DND-41 (cell line): Measurements from ENCODE around the gene VSTM2A.

Source experiments
- ATAC-seq: fragments of 200-7000 bp; cut with Tn5 transposase; 3 replicates; pipeline ENCODE4 v1.9.1; 2021; ENCODE audit warnings: low read depth; ENCODE audit not compliant: insufficient read depth
- DNase-seq: peaks from one replicate; pipeline ENCODE4 v3.0.0-alpha.2; 2020
- H2AFZ ChIP-seq: 2 replicates; pipeline ENCODE4 v1.6.0; 2012; ENCODE audit warnings: low read depth, low read length
- H3K27ac ChIP-seq: 2 replicates; pipeline ENCODE4 v1.5.1; 2012; ENCODE audit warnings: low read length, inconsistent platforms
- H3K27me3 ChIP-seq: fragments of 200-600 bp; sonication (generic); 2 replicates; pipeline ENCODE4 v1.6.0; 2012; ENCODE audit warnings: low read length, mild to moderate bottlenecking, inconsistent platforms; ENCODE audit not compliant: insufficient read depth, poor library complexity
- H3K36me3 ChIP-seq: 2 replicates; pipeline ENCODE4 v1.5.1; 2012; ENCODE audit warnings: low read length, inconsistent platforms; ENCODE audit not compliant: insufficient read depth
- H3K4me1 ChIP-seq: 2 replicates; pipeline ENCODE4 v1.5.1; 2012; ENCODE audit warnings: mild to moderate bottlenecking, low read length; ENCODE audit not compliant: insufficient read depth
- H3K4me2 ChIP-seq: 2 replicates; pipeline ENCODE4 v1.6.0; 2012; ENCODE audit warnings: mild to moderate bottlenecking, moderate library complexity, low read length, inconsistent platforms; ENCODE audit not compliant: insufficient read depth
- H3K4me3 ChIP-seq, 2 experiments: fragments of 200-600 bp in 1 of 2; shearing (Covaris generic) in 1 of 2; 2 replicates each; pipeline ENCODE4 v1.5.1; 2012 to 2016; ENCODE audit warnings: inconsistent platforms in 2 of 2, low read length in 2 of 2, mild to moderate bottlenecking in 2 of 2, low read depth in 1 of 2, moderate library complexity in 1 of 2
- H3K79me2 ChIP-seq: 2 replicates; pipeline ENCODE4 v1.6.0; 2012; ENCODE audit warnings: low read length, inconsistent platforms; ENCODE audit not compliant: insufficient read depth
- H3K9ac ChIP-seq: 2 replicates; pipeline ENCODE4 v1.6.0; 2012; ENCODE audit warnings: low read depth, mild to moderate bottlenecking, inconsistent platforms, low read length, moderate library complexity
- H3K9me3 ChIP-seq: 2 replicates; pipeline ENCODE4 v1.5.1; 2012; ENCODE audit warnings: low read length, moderate library complexity, mild to moderate bottlenecking, inconsistent platforms; ENCODE audit not compliant: insufficient read depth, severe bottlenecking
- H4K20me1 ChIP-seq: 2 replicates; pipeline ENCODE4 v1.6.0; 2012; ENCODE audit warnings: low read length; ENCODE audit not compliant: insufficient read depth
- CTCF ChIP-seq: IDR thresholded peaks from 2 replicates; pipeline ENCODE4 v1.5.1; 2012; ENCODE audit warnings: borderline replicate concordance, low read length, moderate library complexity, mild to moderate bottlenecking; ENCODE audit not compliant: poor library complexity, severe bottlenecking; ENCODE audit errors: extremely low read depth
- EZH2 ChIP-seq: IDR thresholded peaks from 3 replicates; pipeline ENCODE4 v1.6.1; 2012; ENCODE audit warnings: borderline replicate concordance, low read depth, mild to moderate bottlenecking, moderate library complexity, low read length, inconsistent platforms; ENCODE audit not compliant: severe bottlenecking

VSTM2A gene

GRCh38 chr7:54545241-54545563, 3.0 kb downstream of the VSTM2A start:
- Histone ChIP-seq H2AFZ (no peak overlapping the region), H3K36me3 (no peaks in the 10 kb centered on the region), H4K20me1 (no peaks in the 10 kb centered on the region), H3K27me3 (no peaks in the 10 kb centered on the region), H3K9ac (no peak overlapping the region), H3K4me2 (no peak overlapping the region), H3K27ac (no peak overlapping the region), H3K79me2 (no peaks in the 10 kb centered on the region), H3K4me3 (no peak overlapping the region), H3K4me1 (no peaks in the 10 kb centered on the region), H3K9me3 (no peaks in the 10 kb centered on the region)
- DNase-seq (no peak), ATAC-seq (no peak)
- TF ChIP-seq CTCF (no peak), EZH2 (no peak)

- DNase-seq (no peak), ATAC-seq (no peak)
- Histone ChIP-seq H4K20me1 (no peaks in the 10 kb centered on the region), H3K4me1 (no peaks in the 10 kb centered on the region), H3K27ac (no peak overlapping the region), H3K36me3 (no peaks in the 10 kb centered on the region), H3K4me3 (no peak overlapping the region), H3K27me3 (no peaks in the 10 kb centered on the region), H3K79me2 (no peaks in the 10 kb centered on the region), H2AFZ (no peak overlapping the region), H3K9me3 (no peaks in the 10 kb centered on the region), H3K4me2 (no peak overlapping the region), H3K9ac (no peak overlapping the region)
- TF ChIP-seq EZH2: no peak
- no peak for TF ChIP-seq CTCF
Measured at GRCh38 chr7:54546081-54546985, 4.2 kb downstream of the VSTM2A start.

- H4K20me1 ChIP-seq: no peaks in the 10 kb centered on the region
- H3K27ac ChIP-seq: no peak overlapping the region
- no peak overlapping the region for H3K4me3 ChIP-seq
- H2AFZ ChIP-seq: no peak overlapping the region
- no peaks in the 10 kb centered on the region for H3K79me2 ChIP-seq
- no peaks in the 10 kb centered on the region for H3K36me3 ChIP-seq
- no peaks in the 10 kb centered on the region for H3K27me3 ChIP-seq
- H3K9me3 ChIP-seq: no peaks in the 10 kb centered on the region
- no peak overlapping the region for H3K9ac ChIP-seq
- no peak overlapping the region for H3K4me2 ChIP-seq
- ATAC-seq: no peak
- no peak for DNase-seq
- TF ChIP-seq CTCF (no peak), EZH2 (no peak)
- no peaks in the 10 kb centered on the region for H3K4me1 ChIP-seq
Measured at GRCh38 chr7:54546986-54547314, 4.8 kb downstream of the VSTM2A start.

- Histone ChIP-seq H2AFZ (no peak overlapping the region), H3K36me3 (no peaks in the 10 kb centered on the region), H4K20me1 (no peaks in the 10 kb centered on the region), H3K27ac (no peak overlapping the region), H3K4me3 (no peak overlapping the region), H3K9me3 (no peaks in the 10 kb centered on the region), H3K9ac (no peak overlapping the region), H3K79me2 (no peaks in the 10 kb centered on the region), H3K4me1 (no peaks in the 10 kb centered on the region), H3K4me2 (no peak overlapping the region), H3K27me3 (no peaks in the 10 kb centered on the region)
- DNase-seq (no peak), ATAC-seq (no peak)
- TF ChIP-seq CTCF (no peak), EZH2 (no peak)
Measured at GRCh38 chr7:54550471-54550870, 8.3 kb downstream of the VSTM2A start.
